ENCODE data around the gene DCK. TPM values are rescaled to one million over a fixed set of nuclear protein-coding genes. Genes with fewer than 3 reads are reported as not detected.

DCK gene
- total RNA-seq, 2 experiments from 2014 or later = 90.1 to 146 TPM

DNA sequence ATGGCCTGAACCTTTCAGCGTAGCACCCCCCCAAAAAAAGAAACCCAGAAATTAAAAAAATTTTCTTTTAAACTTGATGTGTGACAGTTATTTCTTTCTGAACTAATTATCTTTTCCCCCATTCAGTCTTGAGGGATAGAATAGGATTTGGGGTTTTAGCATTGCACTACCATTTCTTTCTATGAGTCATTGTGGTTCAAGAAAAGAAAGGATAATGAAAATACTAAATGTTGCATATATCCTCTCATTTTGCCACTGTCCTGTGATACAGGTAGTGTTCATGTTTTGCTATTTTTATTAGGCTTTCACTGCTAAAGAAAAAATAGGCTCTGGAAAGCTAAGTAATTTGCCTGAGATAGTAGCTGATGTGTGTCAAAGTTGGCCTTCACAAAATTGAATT lies 39.4 kb upstream of the DCK start:
- TF ChIP-seq EZH2phosphoT487 (IDR thresholded peaks at IDR 0.05; ENCODE audit: borderline replicate concordance, low read depth, low read length) (no peak), CTCF (conservative IDR thresholded peaks at IDR 0.05; ENCODE audit: low read length) (no peak)
- no peak overlapping the region for H2AFZ ChIP-seq (ENCODE audit: low read length)
- H3K27ac ChIP-seq (ENCODE audit: low read depth, low read length, poor library complexity, severe bottlenecking) = no peak overlapping the region
- no peaks in the 10 kb centered on the region for H3K79me2 ChIP-seq (ENCODE audit: insufficient read depth, low read depth, low read length)
- BruUV-seq (replicated peaks) = no TSS peak
- no peak overlapping the region for H3K4me2 ChIP-seq (ENCODE audit: low read length)
- DNase-seq (ENCODE audit: low spot score) = no peak
- H3K4me1 ChIP-seq (ENCODE audit: insufficient read depth, low read length, poor library complexity, severe bottlenecking) = no peaks in the 10 kb centered on the region
- H3K4me3 ChIP-seq (ENCODE audit: low read depth, low read length, poor library complexity, severe bottlenecking) = no peak overlapping the region
- no peaks in the 10 kb centered on the region for H4K20me1 ChIP-seq (ENCODE audit: insufficient read depth, low read length)
- H3K9me3 ChIP-seq (ENCODE audit: low read length) = no peaks in the 10 kb centered on the region
- no peaks in the 10 kb centered on the region for H3K9me2 ChIP-seq (ENCODE audit: insufficient read depth, low read length)
- intact Hi-C loops (cut with micrococcal nuclease; ENCODE audit: unreplicated experiment) = no loop called here
- ChIA-PET POLR2A (interaction anchor here (8.7 kb wide), 1 partner anchor 10 kb away, joined by 84 read pairs; no protein-coding TSS in a partner anchor), CTCF (ENCODE audit: unreplicated experiment) (no interaction called here)
- peaks cover 9% of the 10 kb centered on the region; the same call in 1 of the 2 replicates for H3K36me3 ChIP-seq (ENCODE audit: insufficient read depth, low read length)

GRCh38 chr4:70956549-70957210 lies 36.8 kb upstream of the DCK start:
- Histone ChIP-seq H4K20me1 (ENCODE audit: insufficient read depth, low read length) (no peaks in the 10 kb centered on the region), H3K36me3 (ENCODE audit: insufficient read depth, low read length) (peaks cover 11% of the 10 kb centered on the region; the same call in 1 of the 2 replicates), H3K79me2 (ENCODE audit: insufficient read depth, low read depth, low read length) (no peaks in the 10 kb centered on the region), H3K27ac (ENCODE audit: low read depth, low read length, poor library complexity, severe bottlenecking) (no peak overlapping the region), H3K4me1 (ENCODE audit: insufficient read depth, low read length, poor library complexity, severe bottlenecking) (no peaks in the 10 kb centered on the region), H3K9me2 (ENCODE audit: insufficient read depth, low read length) (no peaks in the 10 kb centered on the region), H3K4me3 (ENCODE audit: low read depth, low read length, poor library complexity, severe bottlenecking) (no peak overlapping the region), H2AFZ (ENCODE audit: low read length) (no peak overlapping the region), H3K9me3 (ENCODE audit: low read length) (no peaks in the 10 kb centered on the region), H3K4me2 (ENCODE audit: low read length) (no peak overlapping the region)
- BruUV-seq (replicated peaks) = no TSS peak
- no peak for DNase-seq (ENCODE audit: low spot score)
- TF ChIP-seq EZH2phosphoT487 (IDR thresholded peaks at IDR 0.05; ENCODE audit: borderline replicate concordance, low read depth, low read length) (no peak), CTCF (conservative IDR thresholded peaks at IDR 0.05; ENCODE audit: low read length) (no peak)
- ChIA-PET CTCF (ENCODE audit: unreplicated experiment) (interaction anchor here (0.6 kb wide), 1 partner anchor 250 kb away, joined by 3 read pairs; no protein-coding TSS in a partner anchor), POLR2A (interaction anchor here (0.6 to 8.7 kb wide), 10 partner anchors 13 to 323 kb away, joined by 3 to 84 read pairs (median 3); no protein-coding TSS in a partner anchor)
- intact Hi-C loops (cut with micrococcal nuclease; ENCODE audit: unreplicated experiment) = no loop called here

DNA sequence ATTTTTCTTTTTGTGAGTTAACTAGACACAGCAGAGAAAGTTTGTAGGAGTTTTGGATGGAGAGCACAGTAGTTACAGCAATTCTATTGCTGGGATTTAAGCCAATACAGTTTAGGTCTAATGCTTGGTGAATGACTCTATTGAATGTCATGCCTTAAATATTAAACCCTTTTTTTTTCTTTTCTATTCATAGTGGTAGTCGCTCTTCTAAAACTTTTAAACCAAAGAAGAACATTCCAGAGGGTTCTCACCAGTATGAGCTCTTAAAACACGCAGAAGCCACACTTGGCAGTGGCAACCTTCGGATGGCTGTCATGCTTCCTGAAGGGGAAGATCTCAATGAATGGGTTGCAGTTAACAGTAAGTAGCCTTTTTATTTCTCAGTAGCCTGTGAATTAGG lies 34.8 kb upstream of the DCK start:
- Histone ChIP-seq H3K9me3 (ENCODE audit: low read length) (no peaks in the 10 kb centered on the region), H3K79me2 (ENCODE audit: insufficient read depth, low read depth, low read length) (no peaks in the 10 kb centered on the region)
- CTCF ChIA-PET (ENCODE audit: unreplicated experiment) = no interaction called here

More for the DNA sequence above, 34.8 kb upstream of the DCK start:
- Histone ChIP-seq H3K4me2 (ENCODE audit: low read length) (no peak overlapping the region), H3K4me1 (ENCODE audit: insufficient read depth, low read length, poor library complexity, severe bottlenecking) (no peaks in the 10 kb centered on the region), H3K36me3 (ENCODE audit: insufficient read depth, low read length) (peaks cover 11% of the 10 kb centered on the region), H2AFZ (ENCODE audit: low read length) (no peak overlapping the region), H4K20me1 (ENCODE audit: insufficient read depth, low read length) (no peaks in the 10 kb centered on the region), H3K27ac (ENCODE audit: low read depth, low read length, poor library complexity, severe bottlenecking) (no peak overlapping the region), H3K4me3 (ENCODE audit: low read depth, low read length, poor library complexity, severe bottlenecking) (no peak overlapping the region), H3K9me2 (ENCODE audit: insufficient read depth, low read length) (no peaks in the 10 kb centered on the region)
- DNase-seq (ENCODE audit: low spot score) = no peak
- TF ChIP-seq EZH2phosphoT487 (IDR thresholded peaks at IDR 0.05; ENCODE audit: borderline replicate concordance, low read depth, low read length) = no peak
- TF ChIP-seq CTCF (conservative IDR thresholded peaks at IDR 0.05; ENCODE audit: low read length) = no peak
- intact Hi-C loops (cut with micrococcal nuclease; ENCODE audit: unreplicated experiment) = no loop called here
- BruUV-seq (replicated peaks) = no TSS peak
- POLR2A ChIA-PET = interaction anchor here (1.2 to 8.7 kb wide), 5 partner anchors 9 to 33 kb away, joined by 3 to 84 read pairs (median 4); no protein-coding TSS in a partner anchor
